Fibroblast of pulmonary artery (primary cell): ENCODE measurements around the gene CRB2.

Experiments used
- DNase-seq: peaks from one replicate; pipeline ENCODE4 v3.0.0-alpha.2; 2010; ENCODE audit warnings: low read depth
- H3K4me3 ChIP-seq: replicated peaks from 2 replicates; pipeline ENCODE4 v1.5.1; 2011; ENCODE audit warnings: low read depth, mild to moderate bottlenecking, control low read depth, low read length, moderate library complexity
- CTCF ChIP-seq: IDR thresholded peaks from 2 replicates; pipeline ENCODE4 v1.5.1; 2011; ENCODE audit warnings: mild to moderate bottlenecking, control low read depth, low read length, inconsistent platforms; ENCODE audit errors: missing control alignments

The CRB2 gene

DNA sequence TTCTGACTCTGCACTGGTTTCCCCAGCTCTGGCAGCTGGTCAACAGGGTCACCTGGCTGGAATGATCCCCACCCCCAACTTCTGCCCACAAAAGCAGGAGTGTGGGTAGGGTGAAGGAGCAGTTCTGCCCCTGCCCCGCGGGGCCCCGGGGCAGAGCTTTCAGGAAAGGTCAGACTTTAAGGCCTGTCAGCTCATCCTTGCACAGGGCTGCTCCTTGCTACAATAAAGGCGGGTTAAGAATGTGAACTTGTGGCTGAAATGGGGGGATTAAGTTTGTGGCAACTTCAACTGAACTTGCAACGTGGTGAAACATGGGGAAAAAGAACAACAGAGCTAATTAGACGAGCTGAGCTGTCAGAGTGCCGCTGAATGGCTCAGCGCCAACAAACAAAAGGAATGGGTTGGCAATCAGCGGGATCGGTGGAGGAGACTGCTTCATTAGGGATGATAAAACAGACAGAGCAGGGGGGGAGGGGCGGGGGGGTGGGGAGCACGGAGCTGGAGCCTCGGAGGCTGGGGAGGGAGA lies 50.8 kb downstream of the CRB2 start:
- DNase-seq = no peak
- no peak overlapping the region for H3K4me3 ChIP-seq
- TF ChIP-seq CTCF = no peak

DNA sequence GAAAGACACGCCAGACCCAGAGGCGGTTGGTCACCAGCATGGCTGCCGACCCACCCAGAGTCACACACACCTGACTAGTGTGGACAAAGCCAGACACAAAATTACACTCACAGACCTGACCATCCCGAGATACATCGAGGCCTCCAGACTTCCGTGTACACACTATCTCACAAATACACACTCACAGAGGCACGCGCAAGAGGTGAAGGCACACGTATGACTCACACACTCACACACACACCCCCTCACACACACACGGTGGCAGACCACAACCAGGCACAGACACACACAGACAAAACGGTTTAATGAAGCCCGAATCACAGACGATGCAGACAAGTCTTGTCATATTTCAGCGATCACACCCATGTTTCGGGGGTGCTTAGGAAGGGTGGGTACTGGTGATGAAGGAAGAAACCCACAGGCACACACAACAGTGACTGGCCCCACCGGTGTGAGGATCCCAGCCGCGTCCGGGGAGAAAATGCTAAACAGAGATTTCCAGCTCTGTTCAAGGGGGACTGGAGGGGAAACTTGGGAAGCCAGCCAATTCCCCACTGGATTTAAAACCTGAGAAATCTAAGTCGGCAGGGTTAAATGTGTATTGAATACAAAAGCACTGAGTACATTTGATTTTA lies 51.3 kb downstream of the CRB2 start:
- H3K4me3 ChIP-seq = no peak overlapping the region
- TF ChIP-seq CTCF = no peak
- DNase-seq = peak; percentile 13

DNA sequence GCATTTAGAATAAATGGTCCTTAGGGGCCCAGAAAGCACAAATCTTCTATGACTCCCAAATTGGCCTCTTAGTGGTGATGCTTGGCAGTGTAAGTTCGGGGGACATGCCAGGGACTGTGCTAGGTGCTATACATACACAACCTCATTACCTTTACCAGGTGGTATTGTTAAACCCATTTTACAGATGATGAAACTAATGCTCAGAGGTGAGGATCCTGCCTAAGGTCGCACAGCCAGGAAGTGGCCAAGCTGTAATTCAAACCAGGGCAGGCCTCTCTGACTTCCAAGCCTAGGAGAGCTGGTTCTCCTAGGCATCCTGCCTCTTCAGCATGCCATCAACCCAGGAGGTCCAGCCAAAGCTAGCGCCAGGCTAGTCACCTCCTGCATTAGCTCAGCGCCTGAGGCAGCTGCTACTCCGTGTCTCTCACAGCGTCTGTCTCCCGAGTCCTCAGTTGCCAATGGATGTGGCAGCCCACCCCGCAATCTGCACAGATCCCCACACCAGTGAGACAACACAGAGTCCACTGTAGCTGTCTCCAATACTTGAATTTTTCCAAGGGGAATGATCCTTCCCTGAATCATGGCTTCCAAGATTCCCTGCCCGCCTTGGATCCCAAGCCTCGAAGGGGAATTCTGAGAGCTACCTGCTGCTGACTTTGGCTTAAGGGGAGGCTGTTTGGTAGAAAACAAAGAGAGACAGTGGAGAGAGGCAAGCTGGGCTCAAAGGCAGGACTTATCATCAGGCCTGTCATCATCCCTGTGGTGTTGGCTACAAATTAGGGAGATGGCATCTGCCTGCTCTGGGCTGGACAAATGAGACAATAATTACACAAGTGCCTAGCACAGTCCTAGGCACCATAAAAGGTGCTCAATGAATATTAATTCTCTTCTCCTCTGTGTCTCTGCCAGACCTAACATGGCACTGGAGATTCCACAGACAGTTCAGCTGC lies 52.6 kb downstream of the CRB2 start:
- DNase-seq = no peak
- TF ChIP-seq CTCF = no peak

DNA sequence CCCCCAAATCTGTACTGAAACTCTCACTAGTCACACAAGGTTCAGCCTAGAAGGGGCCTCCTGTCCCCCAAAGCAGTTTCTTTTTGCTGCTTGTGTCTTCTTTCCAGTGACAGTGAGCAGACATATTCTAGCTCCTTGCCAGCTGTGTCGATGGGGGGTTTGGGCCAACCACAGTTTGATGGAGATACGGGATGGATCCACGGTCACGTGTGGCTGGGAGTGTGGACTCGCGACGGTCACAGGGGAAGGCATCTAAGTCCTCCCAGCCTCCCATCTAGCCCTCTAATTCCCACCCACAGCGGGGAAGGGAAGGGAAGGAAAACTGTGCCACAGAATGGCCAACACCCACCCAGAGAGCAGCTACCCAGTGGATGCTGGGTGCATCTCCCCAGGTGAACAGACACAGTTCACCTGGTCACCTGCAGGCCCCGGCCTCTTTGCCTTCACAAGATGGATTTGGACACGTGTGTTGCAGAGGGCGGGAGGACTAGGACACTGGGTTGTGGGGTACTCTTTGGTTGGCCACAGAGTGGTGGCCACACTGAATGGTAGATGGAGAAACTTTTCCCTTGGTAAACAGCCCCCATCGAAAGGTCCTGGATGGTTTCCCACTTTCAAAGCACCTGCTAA lies 54.4 kb downstream of the CRB2 start:
- TF ChIP-seq CTCF = no peak
- no peak overlapping the region for H3K4me3 ChIP-seq
- DNase-seq = no peak

More for the DNA sequence above, 52.6 kb downstream of the CRB2 start:
- H3K4me3 ChIP-seq = no peak overlapping the region

- no peak overlapping the region for H3K4me3 ChIP-seq
- no peak for TF ChIP-seq CTCF
- DNase-seq = no peak
These were observed 55.2 kb downstream of the CRB2 start for GRCh38 chr9:123411191-123411590.

DNA sequence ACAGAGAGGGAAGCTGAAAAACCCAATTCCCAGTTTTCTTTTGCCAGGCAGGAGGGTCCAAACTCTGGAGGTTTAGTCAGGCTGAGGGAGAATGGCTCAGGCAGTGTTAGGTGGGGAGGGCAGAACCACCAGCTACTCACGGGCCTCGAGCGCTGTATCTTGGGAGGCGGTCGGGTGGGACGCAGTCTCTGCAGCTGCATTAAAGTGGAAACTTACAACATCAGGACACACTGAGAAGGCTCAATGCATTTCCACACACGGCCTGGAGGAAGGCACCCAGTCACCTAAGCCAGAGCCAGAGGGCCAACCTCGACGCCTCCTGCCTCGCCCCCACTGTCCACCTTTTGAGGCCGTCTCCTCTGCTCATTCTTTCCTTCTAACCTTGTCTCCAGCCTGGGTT lies 55.6 kb downstream of the CRB2 start:
- no peak for TF ChIP-seq CTCF
- H3K4me3 ChIP-seq = no peak overlapping the region
- no peak for DNase-seq
